Peyer's patch (tissue), 4 donors: ENCODE results near the gene LY6G6F.

ENCODE experiments used
- POLR2A ChIP-seq, 2 donors: fragments of 450-650 bp; IDR thresholded peaks; one replicate each; pipeline ENCODE4 v1.5.1; 2017; ENCODE audit warnings: antibody characterized with exemption in 2 of 2, mild to moderate bottlenecking in 2 of 2, moderate library complexity in 2 of 2
- TF ChIP-seq, protein P1 (sequence below), 6 experiments: fragments of 450-650 bp in 4 of 6; fragments of 200-600 bp in 2 of 6; sonication (generic) in 1 of 6; IDR thresholded peaks; one replicate each; pipeline ENCODE4 v1.5.1; 2017 to 2019; ENCODE audit warnings: antibody characterized with exemption in 6 of 6, mild to moderate bottlenecking in 3 of 6, moderate library complexity in 1 of 6

DNA sequence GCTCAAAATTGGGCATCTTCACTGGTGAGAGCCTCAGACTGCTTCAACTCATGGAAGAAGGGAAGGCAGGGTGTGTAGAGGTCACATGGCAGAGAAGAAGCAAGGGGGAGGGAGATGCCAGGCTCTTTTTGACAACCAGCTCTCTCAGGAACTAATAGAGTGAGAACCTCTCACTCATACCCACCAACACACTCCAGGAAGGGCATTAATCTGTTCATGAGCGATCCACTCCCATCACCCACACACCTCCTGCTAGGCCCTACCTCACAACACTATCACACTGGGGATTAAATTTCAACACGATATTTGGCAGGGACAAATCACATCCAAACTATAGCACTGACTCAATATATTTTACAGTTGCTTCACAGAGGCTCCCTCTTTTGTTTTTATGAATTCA is 35.1 kb downstream of the LY6G6F start:
- TF ChIP-seq POLR2A (IDR thresholded peaks at IDR 0.05), result no peak
- TF ChIP-seq, protein P1, sequence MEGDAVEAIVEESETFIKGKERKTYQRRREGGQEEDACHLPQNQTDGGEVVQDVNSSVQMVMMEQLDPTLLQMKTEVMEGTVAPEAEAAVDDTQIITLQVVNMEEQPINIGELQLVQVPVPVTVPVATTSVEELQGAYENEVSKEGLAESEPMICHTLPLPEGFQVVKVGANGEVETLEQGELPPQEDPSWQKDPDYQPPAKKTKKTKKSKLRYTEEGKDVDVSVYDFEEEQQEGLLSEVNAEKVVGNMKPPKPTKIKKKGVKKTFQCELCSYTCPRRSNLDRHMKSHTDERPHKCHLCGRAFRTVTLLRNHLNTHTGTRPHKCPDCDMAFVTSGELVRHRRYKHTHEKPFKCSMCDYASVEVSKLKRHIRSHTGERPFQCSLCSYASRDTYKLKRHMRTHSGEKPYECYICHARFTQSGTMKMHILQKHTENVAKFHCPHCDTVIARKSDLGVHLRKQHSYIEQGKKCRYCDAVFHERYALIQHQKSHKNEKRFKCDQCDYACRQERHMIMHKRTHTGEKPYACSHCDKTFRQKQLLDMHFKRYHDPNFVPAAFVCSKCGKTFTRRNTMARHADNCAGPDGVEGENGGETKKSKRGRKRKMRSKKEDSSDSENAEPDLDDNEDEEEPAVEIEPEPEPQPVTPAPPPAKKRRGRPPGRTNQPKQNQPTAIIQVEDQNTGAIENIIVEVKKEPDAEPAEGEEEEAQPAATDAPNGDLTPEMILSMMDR (IDR thresholded peaks at IDR 0.05), result no peak
